ENCODE data around the gene SPNS3. TPM values are rescaled to one million over a fixed set of nuclear protein-coding genes. Genes with fewer than 3 reads are reported as not detected.
A peak's percentile ranks its signal among the peaks of the same experiment; 100 is the strongest.

Gene SPNS3
- total and polyA plus RNA-seq, 2 of the 8 experiments (the other 6 are each of a cell fraction or from before 2014, with no cell fraction given), result not detected

DNA sequence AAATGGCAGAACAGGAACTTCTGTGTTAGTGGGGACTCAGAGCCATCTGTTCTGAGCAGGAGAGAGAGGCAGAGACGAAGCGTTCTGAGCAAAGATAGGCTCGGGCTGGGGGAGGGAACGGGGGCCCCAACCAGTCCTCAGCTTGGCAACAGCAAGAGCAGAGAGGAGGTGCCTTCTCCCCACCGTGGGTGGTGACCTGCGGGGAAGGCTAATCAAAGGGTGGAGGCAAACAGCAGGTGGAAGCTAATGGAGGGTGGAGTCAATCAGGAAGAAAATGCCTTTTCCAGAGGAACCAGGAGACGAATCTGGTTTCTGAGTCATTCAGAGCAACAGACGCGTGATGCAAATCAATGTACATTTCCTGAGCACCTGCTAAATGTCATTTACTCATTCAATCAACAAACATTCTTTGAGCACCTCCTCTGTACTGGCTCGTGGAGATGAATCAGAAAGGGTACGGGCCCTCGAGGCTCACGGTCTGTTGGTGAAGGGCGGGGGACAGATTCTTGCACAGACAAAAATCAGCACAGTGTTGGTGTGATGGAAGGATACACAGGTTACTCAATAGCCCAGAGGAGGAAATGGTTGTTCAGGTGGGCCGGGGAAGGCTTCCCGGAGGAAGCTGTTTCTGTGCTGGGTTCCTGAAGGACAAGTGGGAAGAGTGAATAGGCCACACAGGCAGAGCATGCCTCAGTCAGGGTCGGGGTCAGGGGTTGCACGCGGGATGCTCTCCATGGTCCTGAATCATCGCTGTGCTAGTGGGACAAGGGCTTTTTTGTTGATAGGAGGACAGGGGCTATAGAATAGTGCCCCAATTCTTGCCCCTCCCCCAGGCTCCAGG, 59.2 kb downstream of the SPNS3 start (continued):
- TF ChIP-seq, protein P1, sequence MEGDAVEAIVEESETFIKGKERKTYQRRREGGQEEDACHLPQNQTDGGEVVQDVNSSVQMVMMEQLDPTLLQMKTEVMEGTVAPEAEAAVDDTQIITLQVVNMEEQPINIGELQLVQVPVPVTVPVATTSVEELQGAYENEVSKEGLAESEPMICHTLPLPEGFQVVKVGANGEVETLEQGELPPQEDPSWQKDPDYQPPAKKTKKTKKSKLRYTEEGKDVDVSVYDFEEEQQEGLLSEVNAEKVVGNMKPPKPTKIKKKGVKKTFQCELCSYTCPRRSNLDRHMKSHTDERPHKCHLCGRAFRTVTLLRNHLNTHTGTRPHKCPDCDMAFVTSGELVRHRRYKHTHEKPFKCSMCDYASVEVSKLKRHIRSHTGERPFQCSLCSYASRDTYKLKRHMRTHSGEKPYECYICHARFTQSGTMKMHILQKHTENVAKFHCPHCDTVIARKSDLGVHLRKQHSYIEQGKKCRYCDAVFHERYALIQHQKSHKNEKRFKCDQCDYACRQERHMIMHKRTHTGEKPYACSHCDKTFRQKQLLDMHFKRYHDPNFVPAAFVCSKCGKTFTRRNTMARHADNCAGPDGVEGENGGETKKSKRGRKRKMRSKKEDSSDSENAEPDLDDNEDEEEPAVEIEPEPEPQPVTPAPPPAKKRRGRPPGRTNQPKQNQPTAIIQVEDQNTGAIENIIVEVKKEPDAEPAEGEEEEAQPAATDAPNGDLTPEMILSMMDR (IDR thresholded peaks at IDR 0.05; ENCODE audit: control extremely low read depth in 1 of 3, insufficient read depth in 1 of 3, low read depth in 1 of 3, low read length in 3 of 3), result no peak
- TF ChIP-seq SIRT6 (IDR thresholded peaks at IDR 0.05; ENCODE audit: low read length) (no peak), SIN3A (conservative IDR thresholded peaks at IDR 0.05 in 1 of 2, IDR thresholded peaks at IDR 0.05 in 1 of 2; ENCODE audit: low read depth in 1 of 2, low read length in 2 of 2) (peak; percentile 96), JUND (IDR thresholded peaks at IDR 0.05; ENCODE audit: low read length) (0 out of 2 replicates have a peak, but pooled peaks have one; percentile 30), SIX5 (IDR thresholded peaks at IDR 0.05; ENCODE audit: low read depth, low read length) (no peak), CHD2 (IDR thresholded peaks at IDR 0.05; ENCODE audit: low read length) (0 out of 2 replicates have a peak, but pooled peaks have one; percentile 39), CTBP2 (IDR thresholded peaks at IDR 0.05; ENCODE audit: borderline replicate concordance, insufficient read depth, insufficient read length, low read length) (no peak), ZNF274 (IDR thresholded peaks at IDR 0.05; ENCODE audit: borderline replicate concordance, extremely low read depth, low read length) (no peak), SUZ12 (IDR thresholded peaks at IDR 0.05; ENCODE audit: low read length) (no peak), FOSL1 (IDR thresholded peaks at IDR 0.05; ENCODE audit: insufficient read depth, low read depth, low read length) (no peak), SP4 (IDR thresholded peaks at IDR 0.05; ENCODE audit: low read length) (no peak), CREB1 (IDR thresholded peaks at IDR 0.05) (peak; percentile 65; the same call in 1 of the 2 replicates), HDAC2 (IDR thresholded peaks at IDR 0.05; ENCODE audit: borderline replicate concordance in 1 of 2, low read depth in 2 of 2, low read length in 2 of 2) (peak in 1 of 2 experiments; percentile 73; a peak in 1 of 4 replicates), HDAC6 (IDR thresholded peaks at IDR 0.05; ENCODE audit: low read depth, low read length) (no peak), CEBPB (IDR thresholded peaks at IDR 0.05; ENCODE audit: low read depth, low read length) (peak; percentile 29; the same call in 1 of the 2 replicates), BACH1 (IDR thresholded peaks at IDR 0.05; ENCODE audit: low read length) (no peak), GABPA (IDR thresholded peaks at IDR 0.05; ENCODE audit: borderline replicate concordance, insufficient read depth, low read length) (peak; percentile 68; the same call in 1 of the 2 replicates), EZH2 (IDR thresholded peaks at IDR 0.05; ENCODE audit: low read depth, low read length, severe bottlenecking) (no peak)
- TF ChIP-seq, protein P2, sequence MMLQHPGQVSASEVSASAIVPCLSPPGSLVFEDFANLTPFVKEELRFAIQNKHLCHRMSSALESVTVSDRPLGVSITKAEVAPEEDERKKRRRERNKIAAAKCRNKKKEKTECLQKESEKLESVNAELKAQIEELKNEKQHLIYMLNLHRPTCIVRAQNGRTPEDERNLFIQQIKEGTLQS (IDR thresholded peaks at IDR 0.05; ENCODE audit: insufficient read depth, low read depth, low read length), result no peak
- TF ChIP-seq, protein P3, sequence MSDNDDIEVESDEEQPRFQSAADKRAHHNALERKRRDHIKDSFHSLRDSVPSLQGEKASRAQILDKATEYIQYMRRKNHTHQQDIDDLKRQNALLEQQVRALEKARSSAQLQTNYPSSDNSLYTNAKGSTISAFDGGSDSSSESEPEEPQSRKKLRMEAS (IDR thresholded peaks at IDR 0.05), result peak; percentile 92
